HCT116 (cell line): ENCODE results near the gene CNTN5. TPM values are rescaled to one million over a fixed set of nuclear protein-coding genes. Genes with fewer than 3 reads are reported as not detected.

ENCODE experiments used
- ATAC-seq: fragments of 200-7000 bp; cut with Tn5 transposase; 2 replicates; pipeline ENCODE4 v1.9.1; 2020; ENCODE audit warnings: mild to moderate bottlenecking, moderate library complexity
- BruUV-seq: library from RNA; stranded (reverse); fragments of 400-500 nt; replicated peaks from 2 replicates; lab custom pipeline; 2021; lab: Mats Ljungman, UMichigan
- CTCF ChIA-PET: fragments of 300-600 bp; sonication (Branson Sonifier 250); formaldehyde crosslinking; loops from one replicate; lab custom pipeline; 2021; ENCODE audit warnings: antibody characterized with exemption; lab: Charles Lee
- POLR2A ChIA-PET: fragments of 300-600, 350-600 bp; sonication (Branson Sonifier 250); formaldehyde crosslinking; loops from one replicate; lab custom pipeline; 2021; ENCODE audit warnings: antibody characterized with exemption; lab: Charles Lee
- RAD21 ChIA-PET, 2 experiments: fragments of 300-600 bp; sonication (Branson Sonifier 250); formaldehyde crosslinking; loops; one replicate each; lab custom pipeline; 2023; ENCODE audit warnings: low total read pairs in 2 of 2; ENCODE audit not compliant: uncharacterized antibody in 2 of 2, unreplicated experiment in 2 of 2, low non-redundant PET in 1 of 2; lab: Charles Lee
- DNase-seq: peaks from one replicate; pipeline ENCODE4 v3.0.0-alpha.2; 2010; ENCODE audit warnings: low read depth, low spot score
- H2AFZ ChIP-seq: fragments of 200-600 bp; shearing (Covaris generic), sonication (generic); 2 replicates; pipeline ENCODE4 v1.6.1; 2017; ENCODE audit warnings: low read depth, mixed run types, mixed read lengths, antibody characterized with exemption, low read length; ENCODE audit not compliant: poor library complexity, severe bottlenecking
- H3K27ac ChIP-seq: 2 replicates; pipeline ENCODE4 v1.5.1; 2012; ENCODE audit warnings: low read depth, low read length
- H3K27me3 ChIP-seq: fragments of 200-600 bp; sonication (generic); 2 replicates; pipeline ENCODE4 v1.6.1; 2016; ENCODE audit warnings: mixed run types, low read length, mixed read lengths; ENCODE audit not compliant: insufficient read depth
- H3K36me3 ChIP-seq, 2 experiments: fragments of 200-500 bp in 1 of 2; fragments of 200-600 bp in 1 of 2; sonication (Bioruptor generic) in 1 of 2; sonication (generic) in 1 of 2; 2 replicates each; pipeline versions ENCODE4 v1.5.1 to v1.6.1; 2014 to 2016; ENCODE audit warnings: low read length in 2 of 2, inconsistent platforms in 1 of 2, mixed read lengths in 1 of 2, mixed run types in 1 of 2; ENCODE audit not compliant: insufficient read depth in 2 of 2, control insufficient read depth in 1 of 2
- H3K4me1 ChIP-seq, 2 experiments: fragments of 200-600 bp in 1 of 2; sonication (generic) in 1 of 2; 2 replicates each; pipeline versions ENCODE4 v1.5.1 to v1.6.1; 2012 to 2017; ENCODE audit warnings: low read length in 2 of 2, inconsistent platforms in 1 of 2, mild to moderate bottlenecking in 1 of 2, mixed read lengths in 1 of 2, mixed run types in 1 of 2, moderate library complexity in 1 of 2; ENCODE audit not compliant: insufficient read depth in 2 of 2, control insufficient read depth in 1 of 2
- H3K4me2 ChIP-seq: fragments of 200-600 bp; sonication (generic); 2 replicates; pipeline ENCODE4 v1.6.1; 2017; ENCODE audit warnings: mixed run types, low read length, mixed read lengths
- H3K4me3 ChIP-seq, 2 experiments: fragments of 200-600 bp in 1 of 2; sonication (generic) in 1 of 2; replicated peaks in 1 of 2; 2 replicates each; pipeline ENCODE4 v1.5.1; 2011 to 2016; ENCODE audit warnings: low read length in 2 of 2, control low read depth in 1 of 2, low read depth in 1 of 2, mild to moderate bottlenecking in 1 of 2, mixed read lengths in 1 of 2, mixed run types in 1 of 2
- H3K79me2 ChIP-seq: fragments of 200-600 bp; sonication (generic); 2 replicates; pipeline ENCODE4 v1.6.1; 2017; ENCODE audit warnings: mild to moderate bottlenecking, mixed run types, low read length, moderate library complexity, mixed read lengths; ENCODE audit not compliant: insufficient read depth
- H3K9ac ChIP-seq: fragments of 200-600 bp; sonication (generic); 2 replicates; pipeline ENCODE4 v1.6.1; 2016; ENCODE audit warnings: low read length, mixed read lengths
- H3K9me2 ChIP-seq: fragments of 200-600 bp; sonication (generic), shearing (Covaris generic); 2 replicates; pipeline ENCODE4 v1.6.1; 2017; ENCODE audit warnings: mixed run types, mild to moderate bottlenecking, moderate library complexity; ENCODE audit not compliant: insufficient read depth
- H3K9me3 ChIP-seq, 2 experiments: fragments of 200-500 bp in 1 of 2; fragments of 200-600 bp in 1 of 2; sonication (Bioruptor generic) in 1 of 2; sonication (generic) in 1 of 2; 2 replicates each; pipeline ENCODE4 v1.6.1; 2014 to 2017; ENCODE audit warnings: low read length in 2 of 2, mixed read lengths in 2 of 2, inconsistent platforms in 1 of 2, low read depth in 1 of 2, mild to moderate bottlenecking in 1 of 2, mixed run types in 1 of 2, moderate library complexity in 1 of 2; ENCODE audit not compliant: control insufficient read depth in 1 of 2, insufficient read depth in 1 of 2
- H4K20me1 ChIP-seq: fragments of 200-600 bp; sonication (generic), shearing (Covaris generic); 2 replicates; pipeline ENCODE4 v1.6.1; 2017; ENCODE audit warnings: mixed run types, mild to moderate bottlenecking, moderate library complexity; ENCODE audit not compliant: insufficient read depth
- CEBPB ChIP-seq: IDR thresholded peaks from 2 replicates; pipeline ENCODE4 v1.6.1; 2012; ENCODE audit warnings: low read depth
- CTCF ChIP-seq, 3 experiments: fragments of 200-600 bp in 1 of 3; sonication (generic) in 1 of 3; IDR thresholded peaks in 2 of 3; conservative IDR thresholded peaks in 1 of 3; 2 replicates each; pipeline ENCODE4 v1.5.1; 2012 to 2017; ENCODE audit warnings: low read depth in 2 of 3, low read length in 2 of 3, antibody characterized with exemption in 1 of 3, borderline replicate concordance in 1 of 3, control low read depth in 1 of 3, mild to moderate bottlenecking in 1 of 3, mixed read lengths in 1 of 3, mixed run types in 1 of 3, moderate library complexity in 1 of 3; ENCODE audit not compliant: insufficient read depth in 1 of 3
- EGR1 ChIP-seq: IDR thresholded peaks from 2 replicates; pipeline ENCODE4 v1.6.1; 2012; ENCODE audit warnings: low read depth
- ELF1 ChIP-seq: IDR thresholded peaks from 2 replicates; pipeline ENCODE4 v1.6.1; 2012; ENCODE audit warnings: low read depth, borderline replicate concordance
- EZH2phosphoT487 ChIP-seq: fragments of 200-600 bp; IDR thresholded peaks from 2 replicates; pipeline ENCODE4 v1.6.1; 2018; ENCODE audit warnings: antibody characterized with exemption, borderline replicate concordance
- FOSL1 ChIP-seq: IDR thresholded peaks from 2 replicates; pipeline ENCODE4 v1.6.1; 2012; ENCODE audit warnings: low read depth
- POLR2AphosphoS5 ChIP-seq: IDR thresholded peaks from 2 replicates; pipeline ENCODE4 v1.6.1; 2011; ENCODE audit warnings: mild to moderate bottlenecking, low read depth, low read length, moderate library complexity
- RAD21 ChIP-seq: IDR thresholded peaks from 2 replicates; pipeline ENCODE4 v1.6.1; 2012; ENCODE audit warnings: low read depth, mild to moderate bottlenecking
- SIN3A ChIP-seq: IDR thresholded peaks from 2 replicates; pipeline ENCODE4 v1.6.1; 2012; ENCODE audit warnings: low read depth
- SP1 ChIP-seq: IDR thresholded peaks from 2 replicates; pipeline ENCODE4 v1.6.1; 2012; ENCODE audit warnings: low read depth
- YY1 ChIP-seq: IDR thresholded peaks from 2 replicates; pipeline ENCODE4 v1.6.1; 2011; ENCODE audit warnings: low read length, low read depth, moderate library complexity, mild to moderate bottlenecking; ENCODE audit not compliant: insufficient replicate concordance; ENCODE audit errors: extremely low read depth
- ZBTB33 ChIP-seq: IDR thresholded peaks from 2 replicates; pipeline ENCODE4 v1.6.1; 2011; ENCODE audit warnings: mild to moderate bottlenecking, low read length, moderate library complexity; ENCODE audit not compliant: insufficient replicate concordance; ENCODE audit errors: extremely low read depth
- ZFX ChIP-seq: fragments of 450-650 bp; IDR thresholded peaks from 2 replicates; pipeline ENCODE4 v1.6.1; 2017
- ZNF274 ChIP-seq: fragments of 200-500 bp; sonication (Bioruptor generic); IDR thresholded peaks from 2 replicates; pipeline ENCODE4 v1.6.1; 2014; ENCODE audit warnings: mild to moderate bottlenecking, low read depth, low read length, inconsistent platforms
- intact Hi-C: fragments of 100-400 bp; cut with micrococcal nuclease; formaldehyde crosslinking; loops from 2 replicates; pipeline ENCODE4 v1.10.0; 2022
- total RNA-seq: library from RNA; stranded (reverse); gene quantifications from one replicate; pipeline ENCODE4 v1.2.1, GENCODE V29; 2021; ENCODE audit not compliant: unreplicated experiment
- TF ChIP-seq, protein P1 (sequence below): IDR thresholded peaks from 2 replicates; pipeline ENCODE4 v1.6.1; 2012
- TF ChIP-seq, protein P2 (sequence below): IDR thresholded peaks from 2 replicates; pipeline ENCODE4 v1.6.1; 2012

The CNTN5 gene
- total RNA-seq, 1 experiment from 2014 or later, result not detected

GRCh38 chr11:99614352-99614751 lies 593.6 kb downstream of the CNTN5 start:
- no TSS peak for BruUV-seq
- CTCF ChIA-PET, result no interaction called here
- DNase-seq, result no peak
- intact Hi-C loops, result no loop called here
- H4K20me1 ChIP-seq, result no peaks in the 10 kb centered on the region
- no peaks in the 10 kb centered on the region for H3K9me2 ChIP-seq
- H3K4me1 ChIP-seq, result no peaks in the 10 kb centered on the region
- no peak overlapping the region for H3K9ac ChIP-seq
- RAD21 ChIA-PET, result no interaction called here
- H2AFZ ChIP-seq, result no peak overlapping the region
- POLR2A ChIA-PET, result no interaction called here
- no peaks in the 10 kb centered on the region for H3K79me2 ChIP-seq
- H3K36me3 ChIP-seq, result no peaks in the 10 kb centered on the region
- no peak overlapping the region for H3K4me3 ChIP-seq
- no peaks in the 10 kb centered on the region for H3K27me3 ChIP-seq
- H3K27ac ChIP-seq, result no peak overlapping the region
- TF ChIP-seq SIN3A (no peak), CEBPB (no peak), EGR1 (no peak), ELF1 (no peak), EZH2phosphoT487 (no peak)
- TF ChIP-seq, protein P1, sequence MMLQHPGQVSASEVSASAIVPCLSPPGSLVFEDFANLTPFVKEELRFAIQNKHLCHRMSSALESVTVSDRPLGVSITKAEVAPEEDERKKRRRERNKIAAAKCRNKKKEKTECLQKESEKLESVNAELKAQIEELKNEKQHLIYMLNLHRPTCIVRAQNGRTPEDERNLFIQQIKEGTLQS, result no peak
- TF ChIP-seq, protein P2, sequence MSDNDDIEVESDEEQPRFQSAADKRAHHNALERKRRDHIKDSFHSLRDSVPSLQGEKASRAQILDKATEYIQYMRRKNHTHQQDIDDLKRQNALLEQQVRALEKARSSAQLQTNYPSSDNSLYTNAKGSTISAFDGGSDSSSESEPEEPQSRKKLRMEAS, result no peak
- ATAC-seq, result no peak
- H3K9me3 ChIP-seq, result peaks cover 6% of the 10 kb centered on the region in 2 experiments; a peak in 2 of 4 replicates
- no peak overlapping the region for H3K4me2 ChIP-seq

DNA sequence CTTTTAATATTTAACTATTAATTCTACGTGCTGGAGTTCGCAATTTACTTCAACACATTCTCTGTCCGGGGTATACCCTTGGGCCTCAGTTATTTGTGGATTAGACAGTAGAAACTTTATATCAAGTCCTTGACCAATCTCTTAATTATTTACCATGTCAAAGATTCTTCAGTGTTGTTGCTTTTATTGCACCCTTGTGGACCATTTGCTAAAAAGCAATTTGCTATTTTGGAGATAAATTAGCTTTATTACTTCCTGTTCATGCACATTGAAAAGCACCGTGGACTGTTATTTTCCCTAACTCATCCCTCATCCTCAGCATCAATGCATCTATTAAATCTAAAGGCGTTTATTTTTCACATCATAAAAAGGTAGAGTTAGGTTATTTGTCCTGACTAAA lies 609.9 kb downstream of the CNTN5 start:
- Histone ChIP-seq H3K4me3 (no peak overlapping the region), H4K20me1 (no peaks in the 10 kb centered on the region), H3K79me2 (no peaks in the 10 kb centered on the region), H3K9me2 (no peaks in the 10 kb centered on the region), H2AFZ (no peak overlapping the region), H3K27me3 (no peaks in the 10 kb centered on the region), H3K9ac (no peak overlapping the region), H3K27ac (no peak overlapping the region), H3K9me3 (peaks cover 0 to 4% of the 10 kb centered on the region in 2 experiments; a peak in 3 of 4 replicates), H3K36me3 (no peaks in the 10 kb centered on the region), H3K4me2 (no peak overlapping the region), H3K4me1 (no peaks in the 10 kb centered on the region)
- CTCF ChIA-PET, result no interaction called here
- POLR2A ChIA-PET, result no interaction called here
- DNase-seq, result no peak
- BruUV-seq, result no TSS peak
- ATAC-seq, result no peak
- RAD21 ChIA-PET, result no interaction called here
- intact Hi-C loops, result no loop called here
- TF ChIP-seq POLR2AphosphoS5 (no peak), CEBPB (no peak), ELF1 (no peak), RAD21 (no peak), ZFX (no peak), EZH2phosphoT487 (no peak), FOSL1 (no peak), ZBTB33 (no peak), YY1 (no peak), SIN3A (no peak), ZNF274 (no peak), SP1 (no peak), CTCF (IDR thresholded peaks at IDR 0.05 in 2 of 3, conservative IDR thresholded peaks at IDR 0.05 in 1 of 3; ENCODE audit: borderline replicate concordance in 1 of 3, insufficient read depth in 1 of 3, low read depth in 2 of 3, low read length in 2 of 3) (no peak)
- TF ChIP-seq, protein P2, result no peak
- TF ChIP-seq, protein P1, result no peak
